MM.1S (cell line): Measurements from ENCODE around the gene LTO1.

Source experiments
- CTCF ChIP-seq: fragments of 300-600 bp; sonication (generic); IDR thresholded peaks from 2 replicates; pipeline ENCODE4 v1.5.1; 2016; ENCODE audit warnings: antibody characterized with exemption, low read length, mixed read lengths
- EZH2 ChIP-seq: fragments of 300-600 bp; sonication (generic); optimal IDR thresholded peaks from 2 replicates; pipeline ENCODE3; 2017; ENCODE audit warnings: low read depth, mild to moderate bottlenecking, antibody characterized with exemption, low read length, mixed read lengths

- TF ChIP-seq EZH2 (no peak), CTCF (no peak)
These were observed 22.7 kb upstream of the LTO1 start for GRCh38 chr11:69697861-69698260.
